ENCODE measurements around the gene DAGLB. TPM values are rescaled to one million over a fixed set of nuclear protein-coding genes. Genes with fewer than 3 reads are reported as not detected.

The DAGLB gene
- total and polyA plus RNA-seq, 2 of the 4 experiments (the other 2 are of a cell fraction): 23.4 to 33.5 TPM

- POLR2A ChIA-PET (ENCODE audit: unreplicated experiment): no interaction called here
- no peak overlapping the region for H2AK9ac ChIP-seq (replicated peaks; ENCODE audit: low read depth, low read length, poor library complexity)
- no peak overlapping the region for H3K27ac ChIP-seq (ENCODE audit: insufficient read depth, low read length)
- no peak overlapping the region for H2BK15ac ChIP-seq (ENCODE audit: low read depth, low read length)
- no peak for ATAC-seq (ENCODE audit: low read depth)
- H2AK5ac ChIP-seq (ENCODE audit: low read depth, low read length): no peak overlapping the region
- intact Hi-C loops (cut with micrococcal nuclease) (no loop called here), dilution Hi-C loops (cut with HindIII; ENCODE audit: low sequenced_read_pairs, unreplicated experiment) (no loop called here), in situ Hi-C loops (cut with MboI; ENCODE audit: low sequenced_read_pairs) (no loop called here)
- H2BK20ac ChIP-seq (ENCODE audit: low read depth, low read length): no peak overlapping the region
- TF ChIP-seq RCOR1 (IDR thresholded peaks at IDR 0.05; ENCODE audit: insufficient replicate concordance, low read length): no peak
- TF ChIP-seq CHD1 (IDR thresholded peaks at IDR 0.05; ENCODE audit: low read depth, low read length): no peak
- no peak for TF ChIP-seq CEBPB (IDR thresholded peaks at IDR 0.05; ENCODE audit: low read depth, low read length)
- no peak for TF ChIP-seq USF2 (IDR thresholded peaks at IDR 0.05; ENCODE audit: low read depth, low read length)
- H2BK5ac ChIP-seq (ENCODE audit: low read depth, low read length, poor library complexity, severe bottlenecking): no peak overlapping the region
- H3K4me2 ChIP-seq (ENCODE audit: low read depth, low read length): no peak overlapping the region
- 96% methylated on average over 4 of the region's 8 CpGs; no CpG with 5 or more reads in 1 of the 2 experiments for WGBS, 2 experiments (ENCODE audit: extremely low coverage in 2 of 2, insufficient read length in 1 of 2)
- CTCF ChIA-PET: no interaction called here
- no peak overlapping the region for H2AFZ ChIP-seq (replicated peaks; ENCODE audit: low read length, poor library complexity)
- no peaks in the 10 kb centered on the region for H3K27me3 ChIP-seq (ENCODE audit: control insufficient read depth, insufficient read depth, low read length)
- H3K9me3 ChIP-seq (ENCODE audit: control insufficient read depth, insufficient read depth, low read length): no peaks in the 10 kb centered on the region
- H2BK120ac ChIP-seq (ENCODE audit: low read depth, low read length): no peak overlapping the region
- peaks cover 98% of the 10 kb centered on the region for H4K20me1 ChIP-seq (ENCODE audit: insufficient read depth, low read length)
- H3K18ac ChIP-seq (ENCODE audit: low read depth, low read length): no peak overlapping the region
- H3K23ac ChIP-seq (ENCODE audit: low read depth, low read length): no peak overlapping the region
- H3K56ac ChIP-seq (ENCODE audit: extremely low read depth, insufficient read depth, low read length): no peak overlapping the region
- peaks cover 36% of the 10 kb centered on the region for H3K36me3 ChIP-seq (ENCODE audit: control insufficient read depth, insufficient read depth, low read length)
- no peak overlapping the region for H3K9ac ChIP-seq (ENCODE audit: low read depth, low read length)
- BruUV-seq (replicated peaks): no TSS peak
- H3K4me3 ChIP-seq (ENCODE audit: insufficient read depth, low read depth, low read length): no peak overlapping the region
- no peak overlapping the region for H3K4ac ChIP-seq (ENCODE audit: low read depth, low read length)
- peaks cover 19% of the 10 kb centered on the region for H3K4me1 ChIP-seq (ENCODE audit: control insufficient read depth, insufficient read depth, low read length)
- no peak for DNase-seq
- no peak overlapping the region for H4K5ac ChIP-seq (ENCODE audit: low read depth, low read length)
- H4K8ac ChIP-seq (ENCODE audit: low read depth in 2 of 2, low read length in 2 of 2): no peak overlapping the region
- peaks cover 15% of the 10 kb centered on the region; the same call in 1 of the 2 replicates for H3K9me1 ChIP-seq (ENCODE audit: insufficient read depth, low read length)
- H3K14ac ChIP-seq (replicated peaks; ENCODE audit: low read depth, low read length): no peak overlapping the region
- H4K91ac ChIP-seq (ENCODE audit: insufficient read depth, low read depth, low read length): no peak overlapping the region
- H3K79me1 ChIP-seq (ENCODE audit: low read depth in 1 of 2, low read length in 2 of 2): peaks cover 0 to 41% of the 10 kb centered on the region in 2 experiments; a peak in 3 of 4 replicates
These were observed 31.3 kb upstream of the DAGLB start for GRCh38 chr7:6479067-6479466.

Data from IMR-90 (cell line).